Right lobe of liver (tissue), 4 donors: ENCODE data around the gene TIMM22.

Experiments used
- POLR2A ChIP-seq: fragments of 450-650 bp; IDR thresholded peaks from one replicate; pipeline ENCODE4 v1.6.1; 2017; ENCODE audit warnings: antibody characterized with exemption, mild to moderate bottlenecking
- TF ChIP-seq, protein P1 (sequence below), 4 donors: fragments of 200-600 bp in 3 of 4; fragments of 450-650 bp in 1 of 4; IDR thresholded peaks; one replicate each; pipeline versions ENCODE4 v1.5.1 to v1.8.0; 2016 to 2022; ENCODE audit warnings: antibody characterized with exemption in 4 of 4, mild to moderate bottlenecking in 2 of 4
- donor health status: DM: no; HTN: no; CAD: no.
- donor health status: DM: no; HTN: no; CAD: no.
- donor health status: DM: no; HTN: yes; CAD: no.

DNA sequence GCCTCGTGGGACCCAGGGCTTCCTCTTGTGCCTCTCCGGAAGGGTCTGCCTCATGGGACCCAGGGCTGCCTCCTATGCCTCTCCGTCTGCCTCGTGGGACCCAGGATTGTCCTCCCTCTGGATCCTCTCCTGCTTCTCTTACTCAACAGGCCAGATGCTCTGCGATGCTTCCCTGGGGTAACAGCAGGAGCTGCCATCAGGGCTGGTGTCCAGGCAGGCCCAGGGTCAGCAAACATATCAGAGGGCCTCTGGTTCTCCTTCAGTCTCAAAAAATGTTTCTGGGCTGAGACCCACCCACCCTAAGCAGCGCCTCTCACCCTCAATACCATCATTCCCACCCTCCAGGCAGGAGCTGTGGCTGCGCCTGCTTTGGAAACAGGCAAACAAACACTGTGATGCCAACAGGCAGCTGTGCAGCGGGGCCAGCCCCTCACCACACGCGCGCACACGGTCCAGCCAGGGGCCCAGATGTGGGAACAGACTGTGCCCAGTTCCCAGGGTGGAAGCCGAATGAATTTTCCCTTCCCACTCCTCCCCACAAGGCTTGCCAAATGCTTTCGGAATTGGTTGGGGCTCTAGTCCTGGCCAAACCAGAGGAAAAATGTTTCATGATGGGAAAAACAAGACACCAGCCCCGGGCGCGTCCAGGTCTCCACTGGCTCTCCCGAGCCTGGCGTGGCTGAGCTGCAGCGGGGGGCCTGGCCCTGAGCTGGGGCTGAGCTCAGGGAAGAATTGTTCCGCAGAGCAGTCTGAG is 11.3 kb downstream of the TIMM22 start:
- TF ChIP-seq, protein P1, sequence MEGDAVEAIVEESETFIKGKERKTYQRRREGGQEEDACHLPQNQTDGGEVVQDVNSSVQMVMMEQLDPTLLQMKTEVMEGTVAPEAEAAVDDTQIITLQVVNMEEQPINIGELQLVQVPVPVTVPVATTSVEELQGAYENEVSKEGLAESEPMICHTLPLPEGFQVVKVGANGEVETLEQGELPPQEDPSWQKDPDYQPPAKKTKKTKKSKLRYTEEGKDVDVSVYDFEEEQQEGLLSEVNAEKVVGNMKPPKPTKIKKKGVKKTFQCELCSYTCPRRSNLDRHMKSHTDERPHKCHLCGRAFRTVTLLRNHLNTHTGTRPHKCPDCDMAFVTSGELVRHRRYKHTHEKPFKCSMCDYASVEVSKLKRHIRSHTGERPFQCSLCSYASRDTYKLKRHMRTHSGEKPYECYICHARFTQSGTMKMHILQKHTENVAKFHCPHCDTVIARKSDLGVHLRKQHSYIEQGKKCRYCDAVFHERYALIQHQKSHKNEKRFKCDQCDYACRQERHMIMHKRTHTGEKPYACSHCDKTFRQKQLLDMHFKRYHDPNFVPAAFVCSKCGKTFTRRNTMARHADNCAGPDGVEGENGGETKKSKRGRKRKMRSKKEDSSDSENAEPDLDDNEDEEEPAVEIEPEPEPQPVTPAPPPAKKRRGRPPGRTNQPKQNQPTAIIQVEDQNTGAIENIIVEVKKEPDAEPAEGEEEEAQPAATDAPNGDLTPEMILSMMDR (IDR thresholded peaks at IDR 0.05), result no peak
- TF ChIP-seq POLR2A, result no peak
